Prostate gland (tissue), 2 donors: Measurements from ENCODE around the gene SEMA7A.

Experiments used
- CTCF ChIP-seq, 4 experiments: fragments of 200-600 bp in 2 of 4; fragments of 450-650 bp in 2 of 4; sonication (generic) in 2 of 4; IDR thresholded peaks; 1 replicate in 3 of 4; 2 replicates in 1 of 4; pipeline ENCODE4 v1.5.1; 2016 to 2019; ENCODE audit warnings: antibody characterized with exemption in 4 of 4, mild to moderate bottlenecking in 2 of 4, moderate library complexity in 2 of 4
- POLR2AphosphoS5 ChIP-seq: sonication (generic); formaldehyde crosslinking; IDR thresholded peaks from one replicate; pipeline ENCODE4 v1.6.1; 2017; ENCODE audit warnings: antibody characterized with exemption

- no peak for TF ChIP-seq CTCF (IDR thresholded peaks at IDR 0.05)
- TF ChIP-seq POLR2AphosphoS5: no peak
Observed at GRCh38 chr15:74460298-74460697, 26.5 kb upstream of the SEMA7A start.
